ENCODE measurements around the gene PRORP.
"Not testable (repeated sequence)": the region's sequence is repeated elsewhere in the genome, so short reads cannot be mapped to it uniquely, and the experiment has no call there.

The PRORP gene

DNA sequence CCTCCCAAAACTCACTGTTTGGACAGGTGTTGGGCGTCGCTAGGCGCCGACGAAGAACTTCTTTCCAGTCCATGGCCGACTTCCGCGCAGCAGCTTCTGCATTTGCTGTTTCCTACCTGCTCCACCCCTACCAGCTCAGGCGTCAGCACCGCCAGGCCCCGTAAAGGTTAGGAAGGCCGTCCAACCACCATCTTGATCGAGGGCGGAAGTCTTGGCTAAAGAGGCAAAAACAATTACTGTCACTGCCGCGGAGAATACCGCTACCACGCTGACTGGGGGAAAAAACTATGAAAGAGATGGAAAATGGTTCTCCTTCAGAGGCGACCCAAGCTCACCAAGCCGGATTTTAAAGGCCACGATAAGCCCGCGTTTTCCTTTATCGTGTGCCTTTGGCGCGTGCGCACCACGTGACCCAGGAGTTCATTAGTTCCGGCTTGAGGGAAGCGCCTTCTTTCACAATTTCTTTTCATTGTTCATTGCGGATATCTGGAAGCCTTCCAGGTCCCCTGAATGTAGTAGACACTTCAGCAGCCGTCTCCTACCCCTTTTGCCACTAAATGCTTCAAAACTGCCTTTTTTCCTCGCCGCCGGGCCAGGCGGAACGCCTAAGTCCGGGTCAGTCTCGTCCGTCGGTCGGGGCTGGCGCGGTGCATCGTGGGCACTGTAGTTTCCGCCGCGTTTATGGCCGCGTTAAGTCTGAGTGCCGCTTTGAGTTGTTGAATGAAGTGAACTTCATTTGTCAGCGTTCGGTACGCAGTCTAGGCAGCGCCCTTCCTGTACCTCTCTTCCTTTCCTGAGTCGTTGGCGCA, at the start of gene PRORP, which contains the start of gene PPP2R3C:
Gene PRORP (plus strand): TSS at position 666 of the 809 bp plus-strand sequence. CDS start 694 bp downstream, outside the sequence.
Gene PPP2R3C (minus strand): TSS at position 104 of the 809 bp plus-strand sequence. CDS start 31 bp downstream, at position 73.
- DNase-seq = peak; percentile 94

DNA sequence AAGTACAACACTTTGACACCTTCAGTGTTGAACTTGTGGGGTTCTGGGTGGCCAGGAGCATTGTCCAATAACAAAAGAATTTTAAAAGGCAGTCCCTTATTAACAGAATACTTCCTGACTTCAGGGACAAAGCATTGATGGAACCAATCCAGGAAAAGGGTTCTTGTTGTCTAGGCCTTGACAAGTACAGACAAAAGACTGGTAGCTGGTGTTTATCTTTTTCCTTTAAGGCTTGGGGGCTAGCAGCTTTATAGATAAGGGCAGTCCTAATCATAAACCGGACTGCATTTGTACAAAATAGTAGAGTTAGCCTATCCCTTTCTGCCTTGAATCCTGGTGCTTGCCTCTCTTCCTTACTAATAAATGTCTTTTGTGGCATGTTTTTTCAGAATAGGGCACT, 48.9 kb upstream of the PRORP start:
- no peak for DNase-seq

DNA sequence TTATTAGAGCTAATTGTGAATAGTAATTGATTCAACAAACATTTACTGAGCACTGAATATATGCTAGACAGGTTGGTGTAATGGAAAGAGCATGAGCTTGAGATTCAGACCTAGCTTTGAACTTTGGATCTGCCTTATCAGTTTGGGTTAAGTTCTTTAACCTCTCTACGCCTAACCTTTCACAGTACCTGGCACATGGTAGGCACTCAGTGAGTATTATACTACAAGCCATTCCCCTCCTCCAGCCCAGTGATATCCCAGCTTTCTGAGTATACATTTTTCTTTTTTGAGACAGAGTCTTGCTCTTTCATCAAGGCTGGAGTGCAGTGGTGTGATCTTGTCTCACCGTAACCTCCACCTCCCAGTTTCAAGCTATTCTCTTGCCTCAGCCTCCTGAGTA, 44.3 kb upstream of the PRORP start:
- no peak for DNase-seq

DNA sequence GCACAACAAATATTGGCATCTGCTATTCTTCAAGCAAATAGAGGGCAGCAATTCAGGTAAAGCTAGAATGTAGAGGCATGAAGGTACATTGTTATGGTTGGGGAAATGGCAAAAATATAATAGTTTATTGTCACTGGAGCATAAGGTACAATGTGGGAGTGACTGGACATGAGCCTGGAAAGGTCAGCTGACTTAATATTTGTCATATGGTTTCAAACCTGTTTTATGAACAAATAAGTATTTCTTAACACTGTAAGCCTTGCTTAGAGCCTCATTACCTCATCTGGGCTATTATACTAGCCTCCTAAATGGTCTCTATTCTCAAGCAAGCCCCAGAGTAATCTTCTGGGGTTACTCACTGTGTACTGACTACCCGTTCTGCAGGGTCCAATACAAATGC, 42.6 kb upstream of the PRORP start:
- DNase-seq = no peak

DNA sequence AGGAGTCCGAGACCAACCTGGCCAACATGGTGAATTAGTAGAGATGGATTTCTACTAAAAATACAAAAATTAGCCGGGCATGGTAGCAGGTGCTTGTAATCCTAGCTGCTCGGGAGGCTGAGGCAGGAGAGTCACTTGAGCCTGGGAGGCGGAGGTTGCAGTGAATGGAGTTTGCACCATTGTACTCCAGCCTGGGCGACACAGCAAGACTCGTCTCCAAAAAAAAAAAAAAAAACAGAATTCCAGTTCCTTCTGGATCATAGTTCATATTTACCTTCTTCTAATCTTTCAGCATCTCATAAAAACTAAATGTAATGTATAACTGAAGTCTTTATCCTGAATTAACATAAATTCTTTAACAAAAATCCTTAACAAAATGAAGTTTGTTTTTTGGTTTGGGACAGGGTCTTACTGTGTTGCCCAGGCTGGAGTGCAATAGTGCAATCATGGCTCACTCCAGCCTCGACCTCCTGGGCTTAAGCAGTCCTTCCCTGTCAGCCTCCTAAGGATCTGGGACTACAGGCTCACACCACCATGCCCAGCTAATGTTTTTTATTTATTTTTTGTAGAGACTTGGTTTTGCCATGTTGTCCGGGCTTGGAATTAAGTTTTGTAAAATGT, 38.7 kb upstream of the PRORP start:
- DNase-seq = no peak

DNA sequence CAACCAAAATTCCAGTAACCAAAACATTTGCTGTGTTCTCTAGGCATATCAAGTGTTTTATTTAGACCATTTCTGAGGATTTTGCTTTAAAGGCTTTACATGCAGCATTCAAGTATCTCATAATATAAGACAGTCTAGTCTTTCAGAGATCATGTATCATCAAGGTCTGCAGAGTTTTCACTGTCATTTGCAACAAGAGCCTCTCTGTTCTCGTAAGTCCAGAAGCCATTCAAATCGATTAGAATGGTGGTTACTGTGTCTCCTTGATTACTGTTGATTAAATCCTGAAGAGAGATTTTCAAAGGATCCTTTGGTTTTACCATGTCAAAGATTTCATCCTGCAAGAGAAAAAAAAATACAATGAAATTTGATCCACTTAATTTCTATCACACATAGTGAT, 36.9 kb upstream of the PRORP start:
- DNase-seq = no peak

DNA sequence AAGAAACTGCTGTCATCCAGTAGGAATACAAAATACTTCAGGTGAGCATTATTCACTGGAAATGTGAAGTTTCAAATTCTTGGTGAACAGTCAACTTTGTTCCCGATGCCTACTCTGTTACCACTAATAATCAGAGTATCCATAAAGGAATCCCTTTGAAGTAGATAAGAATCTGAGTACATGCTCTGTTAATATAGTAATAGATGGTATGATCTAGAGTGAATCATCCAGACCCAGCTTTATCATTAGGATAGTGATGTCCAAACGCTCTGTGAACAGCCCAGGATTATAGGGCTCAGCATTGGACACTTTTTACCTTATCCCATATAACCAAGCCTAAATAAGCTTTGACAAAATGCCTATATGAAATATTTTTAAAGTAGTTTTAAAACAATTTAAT, 33.8 kb upstream of the PRORP start:
- DNase-seq = no peak

DNA sequence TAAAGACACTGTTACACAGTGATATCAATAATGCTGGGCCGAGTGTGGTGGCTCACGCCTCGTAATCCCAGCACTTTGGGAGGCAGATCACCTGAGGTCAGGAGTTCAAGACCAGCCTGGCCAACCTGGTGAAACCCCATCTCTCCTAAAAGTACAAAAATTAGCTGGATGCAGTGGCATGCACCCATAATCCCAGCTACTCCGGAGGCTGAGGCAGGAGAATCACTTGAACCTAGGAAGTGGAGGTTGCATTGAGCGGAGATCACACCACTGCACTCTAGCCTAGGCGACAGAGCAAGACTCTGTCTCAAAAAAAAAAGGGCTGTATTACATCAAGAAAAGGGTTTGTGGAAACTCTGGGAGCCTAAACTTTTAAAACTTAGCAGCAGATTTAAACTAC, 27.7 kb upstream of the PRORP start:
- not testable (repeated sequence) for DNase-seq

DNA sequence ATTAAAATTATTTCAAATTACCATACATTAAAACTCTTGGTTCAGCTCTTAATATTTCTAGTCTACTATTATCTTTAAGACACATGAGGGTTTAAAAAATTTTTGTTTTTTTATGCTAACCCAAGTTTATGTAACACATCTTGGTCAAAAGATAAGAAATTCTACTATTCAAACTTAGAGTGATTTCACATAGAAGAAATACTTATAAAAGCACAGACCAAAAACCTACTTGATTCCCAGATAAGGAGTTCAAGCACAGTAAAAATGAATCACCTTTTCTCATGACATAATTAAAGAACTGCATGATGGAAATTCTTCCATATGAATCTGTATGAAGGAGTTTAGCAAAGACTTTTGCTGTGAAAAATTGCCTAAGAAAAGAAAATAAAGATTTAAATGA, 14.5 kb upstream of the PRORP start:
- no peak for DNase-seq

DNA sequence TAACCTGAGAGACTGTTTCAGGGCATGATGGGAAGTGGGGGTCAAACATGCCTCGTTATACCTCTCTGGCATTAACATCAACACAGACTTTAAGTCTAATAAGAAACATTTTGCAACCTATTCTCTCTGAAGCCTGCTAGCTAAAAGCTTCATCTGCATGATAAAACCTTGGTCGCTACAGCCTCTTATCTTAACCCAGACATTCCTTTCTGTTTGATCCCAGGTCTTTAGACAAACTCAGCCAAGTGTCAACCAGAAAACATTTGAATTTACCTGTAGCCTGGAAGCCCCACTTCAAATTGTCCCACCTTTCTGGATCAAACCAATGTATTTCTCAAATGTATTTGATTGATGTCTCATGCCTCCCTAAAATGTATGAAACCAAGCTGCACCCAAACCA, 9.7 kb upstream of the PRORP start:
- no peak for DNase-seq

DNA sequence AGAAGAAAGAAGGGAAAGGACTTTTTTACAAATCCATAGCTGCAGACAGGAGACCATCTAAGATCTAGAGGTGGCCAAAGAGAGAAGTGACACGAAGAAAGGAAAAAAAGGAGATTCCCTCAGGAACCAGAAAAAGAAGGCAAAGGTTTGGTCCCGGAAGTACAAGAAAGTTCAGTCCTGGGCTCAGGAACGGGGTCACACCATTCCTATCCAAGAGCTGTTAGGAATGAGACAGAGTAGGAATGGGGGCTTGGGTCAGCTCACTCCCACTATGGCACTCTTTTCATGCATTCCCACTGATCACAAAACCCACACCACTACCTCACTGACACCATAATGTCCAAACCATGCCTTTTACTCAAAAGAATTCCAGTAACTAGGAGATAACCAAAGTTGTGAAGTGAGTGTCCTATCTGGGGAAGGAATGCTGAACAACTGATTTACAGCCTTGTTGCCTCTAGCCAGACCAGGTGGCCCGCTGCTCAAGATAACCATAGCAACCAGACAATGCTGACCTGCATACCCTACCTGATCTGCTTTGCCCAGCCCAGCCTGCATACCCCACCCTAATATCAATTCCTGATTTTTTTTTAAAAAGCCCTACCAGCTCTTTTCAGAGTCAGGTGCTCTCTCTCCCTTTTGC, 8.9 kb upstream of the PRORP start:
- no peak for DNase-seq

DNA sequence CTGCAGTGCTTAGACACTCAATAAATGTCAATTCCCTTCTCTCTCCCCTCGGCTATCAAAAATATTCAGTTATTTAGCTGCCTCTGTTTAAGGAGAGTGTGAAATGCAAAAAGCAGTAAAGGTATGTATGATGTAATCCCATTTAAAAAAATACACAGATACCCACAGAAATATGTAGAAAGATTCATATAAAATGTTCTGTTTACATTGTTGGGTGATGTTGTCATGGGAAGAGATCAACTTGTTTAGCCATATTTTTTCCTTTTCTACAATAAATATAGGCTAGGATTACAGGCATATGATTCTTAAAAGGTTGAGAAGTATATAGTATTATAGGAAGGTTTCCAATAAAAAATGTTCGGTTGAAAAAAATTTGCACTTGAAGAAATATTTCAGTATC, 8.3 kb upstream of the PRORP start:
- no peak for DNase-seq

DNA sequence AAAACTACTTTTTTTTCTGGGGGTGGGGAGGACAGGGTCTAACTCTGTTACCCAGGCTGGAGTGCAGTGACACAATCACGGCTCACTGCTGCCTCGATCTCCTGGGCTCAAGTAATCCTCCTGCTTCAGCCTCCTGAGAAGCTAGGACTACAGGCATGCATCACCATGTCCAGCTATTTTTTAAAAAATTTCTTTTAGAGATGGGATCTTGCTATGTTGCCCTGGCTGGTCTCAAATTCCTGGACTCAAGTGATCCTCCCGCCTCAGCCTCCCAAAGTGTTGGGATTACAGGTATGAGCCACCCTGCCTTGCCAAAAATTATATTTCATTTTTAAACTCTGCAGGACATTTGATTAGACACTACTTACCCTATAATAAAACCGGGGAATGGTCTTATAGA, 6.1 kb upstream of the PRORP start:
- DNase-seq = no peak

DNA sequence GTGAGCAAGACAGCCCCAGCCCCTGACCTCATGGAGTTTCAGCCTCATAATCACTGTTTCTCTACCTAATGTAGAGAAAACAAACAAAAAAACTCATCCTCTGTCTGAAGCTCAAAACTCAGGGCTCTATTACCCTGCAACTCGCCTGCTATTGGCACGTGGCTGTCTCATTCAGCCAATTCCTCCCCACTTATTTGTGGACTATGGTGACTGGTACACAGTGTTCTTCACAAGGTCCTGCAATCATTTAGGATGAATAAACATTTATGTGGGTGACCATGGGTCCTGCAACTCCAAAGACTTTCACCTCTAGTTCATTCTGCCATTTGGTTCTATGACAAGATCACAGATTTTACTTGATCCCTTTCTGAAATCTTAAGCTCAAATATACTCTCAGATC, 5.2 kb upstream of the PRORP start:
- DNase-seq = no peak

DNA sequence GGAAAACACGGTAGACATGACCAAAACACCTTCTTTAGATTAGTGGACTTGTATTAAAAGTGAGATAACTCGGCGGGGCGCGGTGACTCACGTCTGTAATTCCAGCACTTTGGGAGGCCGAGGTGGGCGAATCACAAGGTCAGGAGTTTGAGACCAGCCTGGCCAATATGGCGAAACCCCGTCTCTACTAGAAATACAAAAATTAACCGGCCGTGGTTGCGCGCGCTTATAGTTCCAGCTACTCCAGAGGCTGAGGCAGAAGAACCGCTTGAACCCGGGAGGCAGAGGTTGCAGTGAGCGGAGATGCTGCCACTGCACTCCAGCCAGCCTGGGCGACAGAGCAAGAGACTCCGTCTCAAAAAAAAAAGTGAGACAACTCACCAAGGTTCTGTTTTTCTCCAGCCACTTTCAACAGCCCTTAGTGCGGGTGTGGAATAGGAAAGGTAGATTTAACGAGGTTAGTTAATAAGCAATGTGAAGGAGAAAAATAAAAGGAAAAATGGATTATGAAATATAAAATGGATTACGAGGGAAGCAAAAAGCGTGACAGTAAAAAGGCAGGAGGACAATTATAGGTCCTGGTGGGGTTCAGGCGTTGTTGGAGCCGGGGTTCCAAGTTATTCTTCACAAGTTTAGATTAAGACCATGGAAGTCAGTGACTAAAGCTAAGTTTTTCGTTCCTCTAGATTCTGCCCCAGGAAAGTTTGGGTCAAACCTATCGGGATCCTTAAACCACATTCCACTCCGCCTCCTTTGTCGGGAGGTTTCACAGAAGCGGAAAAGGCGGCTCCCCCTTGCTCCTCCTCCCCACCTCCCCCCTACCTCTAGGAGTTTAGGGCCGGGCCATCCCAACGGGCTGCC, 1.1 kb upstream of the PRORP start:
- no peak for DNase-seq

DNA sequence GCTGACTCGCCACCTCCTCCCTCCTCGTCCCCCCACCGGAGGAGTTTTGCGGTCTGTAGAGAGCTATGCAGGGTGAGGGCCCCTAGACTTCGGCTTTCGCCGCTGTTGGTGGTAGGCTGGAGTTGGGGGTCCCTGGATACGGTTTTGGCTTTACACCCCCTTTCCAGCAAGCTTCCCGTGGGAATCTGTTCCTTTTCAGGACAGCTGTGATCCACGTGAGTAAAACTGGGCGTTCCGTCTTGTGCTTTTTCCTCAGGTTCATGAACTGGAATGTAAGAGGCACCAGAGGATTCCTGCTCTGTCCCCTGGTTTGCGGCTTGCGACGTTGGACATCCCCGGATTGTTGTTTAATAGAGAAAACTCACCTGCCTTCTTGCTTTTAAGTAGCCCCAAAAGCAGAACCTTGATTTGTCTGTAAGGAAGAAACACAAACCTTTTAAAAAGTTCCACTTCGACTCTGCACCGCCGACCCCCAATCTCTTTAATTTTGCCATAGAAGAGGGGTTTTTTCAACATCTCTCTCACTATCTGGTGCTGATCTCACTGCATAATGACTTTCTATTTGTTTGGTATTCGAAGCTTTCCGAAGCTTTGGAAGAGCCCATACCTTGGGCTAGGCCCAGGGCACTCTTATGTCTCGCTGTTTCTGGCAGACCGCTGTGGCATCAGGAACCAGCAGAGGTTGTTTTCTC, 490 bp downstream of the PRORP start:
- no peak for DNase-seq

DNA sequence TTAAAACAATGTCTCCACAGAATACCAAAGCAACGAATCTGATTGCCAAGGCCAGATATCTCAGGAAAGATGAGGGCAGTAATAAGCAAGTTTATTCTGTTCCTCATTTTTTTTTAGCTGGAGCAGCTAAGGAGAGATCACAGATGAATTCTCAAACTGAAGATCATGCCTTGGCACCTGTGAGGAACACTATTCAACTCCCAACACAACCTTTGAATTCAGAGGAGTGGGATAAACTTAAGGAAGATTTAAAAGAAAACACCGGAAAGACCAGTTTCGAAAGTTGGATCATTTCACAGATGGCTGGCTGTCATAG, 994 bp downstream of the PRORP start:
- DNase-seq = no peak

DNA sequence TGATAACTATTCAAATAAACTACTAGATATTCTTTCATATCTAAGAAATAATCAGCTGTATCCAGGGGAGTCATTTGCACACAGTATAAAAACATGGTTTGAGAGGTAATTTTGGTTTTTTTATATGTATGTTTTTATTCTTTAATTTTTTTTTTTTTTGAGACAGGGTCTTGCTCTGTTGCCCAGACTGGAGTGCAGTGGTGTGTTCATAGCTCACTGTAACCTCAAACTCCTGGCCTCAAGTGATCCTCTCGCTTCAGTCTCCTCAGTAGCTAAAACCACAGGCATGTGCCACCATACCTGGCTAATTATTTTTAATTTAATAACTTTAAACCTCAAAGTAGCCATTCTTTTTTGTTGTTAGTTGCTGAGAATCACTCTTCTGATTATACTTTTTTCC, 1.8 kb downstream of the PRORP start:
- no peak for DNase-seq

DNA sequence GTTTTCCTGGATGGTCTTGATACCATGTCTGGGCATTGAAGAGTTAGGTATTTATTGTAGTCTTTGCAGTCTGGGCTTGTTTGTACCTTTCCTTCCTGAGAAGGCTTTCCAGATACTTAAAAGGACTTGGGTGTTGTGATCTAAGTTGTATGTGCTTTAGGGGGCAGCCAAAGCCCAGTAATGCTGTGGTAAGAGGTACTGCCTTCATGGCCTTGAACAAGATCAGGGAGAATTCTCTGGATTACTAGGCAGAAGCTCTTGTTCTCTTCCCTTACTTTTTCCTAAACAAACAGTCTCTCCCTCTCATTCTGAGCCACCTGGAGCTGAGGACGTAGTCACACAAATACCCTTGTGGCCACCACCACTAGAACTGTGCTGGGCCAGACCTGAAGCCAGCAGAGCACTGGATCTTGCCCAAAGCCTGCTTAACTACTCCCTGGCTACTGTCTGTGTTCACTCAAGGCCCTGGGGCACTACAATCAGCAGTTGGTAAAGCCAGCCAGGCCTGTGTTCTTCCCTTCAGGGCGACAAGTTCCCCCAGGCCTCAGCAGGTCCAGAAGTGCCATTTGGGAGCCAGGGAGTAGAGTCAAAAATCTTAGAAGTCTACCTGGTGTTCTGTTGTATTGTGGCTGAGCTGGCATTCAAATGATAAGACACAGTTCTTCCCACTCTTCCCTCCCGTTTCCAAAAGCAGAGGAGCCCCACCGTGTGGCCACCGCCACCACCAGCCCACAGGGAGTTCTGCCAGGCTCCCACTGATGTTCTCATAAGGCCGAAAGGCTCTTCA, 11.4 kb downstream of the PRORP start:
- DNase-seq = no peak

DNA sequence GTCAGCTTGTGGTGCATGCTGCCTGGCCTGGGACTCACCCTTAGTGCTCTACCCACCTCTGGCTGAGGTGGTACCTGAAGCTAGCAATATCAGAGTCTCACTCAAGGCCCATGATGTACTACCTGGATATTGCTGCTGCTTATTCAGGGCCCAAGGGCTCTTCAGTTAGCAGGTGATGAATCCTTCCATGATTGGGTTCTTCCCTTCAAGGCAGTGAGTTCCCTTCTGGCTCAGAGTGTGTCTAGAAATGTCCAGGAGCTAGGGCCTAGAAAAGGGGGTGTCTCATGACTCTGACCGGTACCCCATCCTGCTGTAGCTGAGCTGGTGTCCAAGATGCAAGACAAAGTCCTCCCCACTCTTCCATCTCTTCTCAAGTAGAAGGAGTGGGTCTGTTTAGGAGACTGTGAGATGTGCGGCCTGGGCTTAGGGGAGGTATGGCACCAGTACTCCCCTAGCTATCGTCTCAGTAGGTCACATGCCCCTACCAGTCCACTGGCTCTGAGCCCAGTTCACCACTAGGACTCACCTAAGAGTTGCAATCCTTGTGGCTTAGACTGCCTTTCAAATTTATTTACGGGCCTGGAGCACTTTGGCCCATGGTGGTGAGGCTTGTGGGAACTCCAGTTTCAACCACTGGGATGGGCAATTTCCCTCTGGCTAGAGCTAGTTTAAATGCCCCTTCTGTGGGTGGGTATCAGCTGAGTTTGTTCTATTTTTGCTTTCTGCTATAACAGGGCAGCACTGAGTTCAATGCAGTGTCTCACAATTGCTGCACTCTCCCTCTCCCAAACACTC, 12.2 kb downstream of the PRORP start:
- no peak for DNase-seq

DNA sequence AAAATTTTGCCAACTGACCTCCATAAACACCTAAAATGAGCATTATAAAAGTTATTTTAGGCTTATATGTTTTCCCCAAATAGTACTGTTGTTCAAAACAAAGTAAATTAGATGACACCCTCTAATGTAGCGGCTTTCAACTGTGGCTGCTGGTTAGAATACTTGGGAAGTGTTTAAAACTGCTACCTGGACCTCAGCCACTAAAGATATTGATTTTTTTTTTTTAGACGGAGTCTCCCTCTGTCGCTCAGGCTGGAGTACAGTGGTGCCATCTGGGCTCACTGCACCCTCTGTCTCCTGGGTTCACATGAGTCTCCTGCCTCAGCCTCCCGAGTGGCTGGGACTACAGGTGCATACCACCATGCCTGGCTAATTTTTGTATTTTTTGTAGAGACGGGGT, 16.2 kb downstream of the PRORP start:
- no peak for DNase-seq

All from CD4-positive, alpha-beta T cell treated with Interleukin-21 for 1 hour (primary cell).